SK-N-SH (cell line): ENCODE measurements around the gene UBE2E3.

ENCODE experiments used
- EP300 ChIP-seq, 2 experiments: IDR thresholded peaks; 2 replicates each; pipeline versions ENCODE4 v1.4.0 to v1.6.1; 2012; ENCODE audit warnings: borderline replicate concordance in 1 of 2, low read depth in 1 of 2, low read length in 1 of 2
- NFIC ChIP-seq: IDR thresholded peaks from 2 replicates; pipeline ENCODE4 v1.4.0; 2012; ENCODE audit warnings: borderline replicate concordance
- POLR2AphosphoS5 ChIP-seq: IDR thresholded peaks from 2 replicates; pipeline ENCODE4 v1.6.1; 2012; ENCODE audit warnings: low read depth, low read length
- RAD21 ChIP-seq: IDR thresholded peaks from 2 replicates; pipeline ENCODE4 v1.6.1; 2012; ENCODE audit warnings: mild to moderate bottlenecking, low read length
- SIN3A ChIP-seq: IDR thresholded peaks from 2 replicates; pipeline ENCODE4 v1.6.1; 2012; ENCODE audit warnings: low read depth, mild to moderate bottlenecking, low read length, moderate library complexity, borderline replicate concordance
- SMC3 ChIP-seq: IDR thresholded peaks from 2 replicates; pipeline ENCODE4 v1.6.1; 2012; ENCODE audit warnings: low read depth, low read length, improper control_type of control experiment
- TCF12 ChIP-seq: IDR thresholded peaks from 2 replicates; pipeline ENCODE4 v1.4.0; 2012
- TEAD4 ChIP-seq: IDR thresholded peaks from 2 replicates; pipeline ENCODE4 v1.4.0; 2012; ENCODE audit warnings: mild to moderate bottlenecking, borderline replicate concordance; ENCODE audit not compliant: insufficient read depth
- TF ChIP-seq, protein P1 (sequence below): IDR thresholded peaks from 2 replicates; pipeline ENCODE4 v1.6.1; 2012; ENCODE audit warnings: mild to moderate bottlenecking, low read depth, low read length, moderate library complexity
- TF ChIP-seq, protein P2 (sequence below): fragments of 200-600 bp; sonication (generic); IDR thresholded peaks from 2 replicates; pipeline ENCODE4 v1.6.1; 2017; ENCODE audit warnings: antibody characterized with exemption, mild to moderate bottlenecking, moderate library complexity
- TF ChIP-seq, protein P3 (sequence below): fragments of 150-350 bp; IDR thresholded peaks from 2 replicates; pipeline ENCODE4 v1.6.1; 2017; ENCODE audit warnings: antibody characterized with exemption, low read length, low read depth, borderline replicate concordance
- TF ChIP-seq, protein P4 (sequence below): IDR thresholded peaks from 2 replicates; pipeline ENCODE4 v1.4.0; 2012; ENCODE audit warnings: low read depth, borderline replicate concordance

DNA sequence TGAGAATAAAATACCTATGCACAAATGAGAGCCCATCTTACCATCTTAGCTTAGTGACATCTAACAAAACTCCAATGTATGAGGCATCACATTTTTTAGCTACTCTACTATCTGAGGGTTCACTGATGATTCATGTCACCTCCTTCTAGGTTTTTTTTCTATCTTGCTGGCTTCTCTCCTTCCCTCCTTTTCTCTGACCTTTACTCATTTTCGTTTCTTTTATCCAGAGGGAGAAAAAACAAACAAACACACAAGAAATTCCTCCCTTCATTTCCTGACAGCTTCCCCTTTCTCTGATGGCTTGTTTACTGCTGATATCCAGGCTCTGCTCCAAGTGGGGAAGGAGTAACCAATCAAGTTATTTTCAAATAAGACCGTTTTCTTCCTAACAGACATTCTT, 115.1 kb downstream of the UBE2E3 start:
- TF ChIP-seq TCF12 (no peak), EP300 (IDR thresholded peaks at IDR 0.05; ENCODE audit: borderline replicate concordance in 1 of 2, low read depth in 1 of 2, low read length in 1 of 2) (no peak), POLR2AphosphoS5 (no peak), NFIC (no peak), RAD21 (no peak), SIN3A (no peak), SMC3 (no peak), TEAD4 (no peak)
- TF ChIP-seq, protein P1, sequence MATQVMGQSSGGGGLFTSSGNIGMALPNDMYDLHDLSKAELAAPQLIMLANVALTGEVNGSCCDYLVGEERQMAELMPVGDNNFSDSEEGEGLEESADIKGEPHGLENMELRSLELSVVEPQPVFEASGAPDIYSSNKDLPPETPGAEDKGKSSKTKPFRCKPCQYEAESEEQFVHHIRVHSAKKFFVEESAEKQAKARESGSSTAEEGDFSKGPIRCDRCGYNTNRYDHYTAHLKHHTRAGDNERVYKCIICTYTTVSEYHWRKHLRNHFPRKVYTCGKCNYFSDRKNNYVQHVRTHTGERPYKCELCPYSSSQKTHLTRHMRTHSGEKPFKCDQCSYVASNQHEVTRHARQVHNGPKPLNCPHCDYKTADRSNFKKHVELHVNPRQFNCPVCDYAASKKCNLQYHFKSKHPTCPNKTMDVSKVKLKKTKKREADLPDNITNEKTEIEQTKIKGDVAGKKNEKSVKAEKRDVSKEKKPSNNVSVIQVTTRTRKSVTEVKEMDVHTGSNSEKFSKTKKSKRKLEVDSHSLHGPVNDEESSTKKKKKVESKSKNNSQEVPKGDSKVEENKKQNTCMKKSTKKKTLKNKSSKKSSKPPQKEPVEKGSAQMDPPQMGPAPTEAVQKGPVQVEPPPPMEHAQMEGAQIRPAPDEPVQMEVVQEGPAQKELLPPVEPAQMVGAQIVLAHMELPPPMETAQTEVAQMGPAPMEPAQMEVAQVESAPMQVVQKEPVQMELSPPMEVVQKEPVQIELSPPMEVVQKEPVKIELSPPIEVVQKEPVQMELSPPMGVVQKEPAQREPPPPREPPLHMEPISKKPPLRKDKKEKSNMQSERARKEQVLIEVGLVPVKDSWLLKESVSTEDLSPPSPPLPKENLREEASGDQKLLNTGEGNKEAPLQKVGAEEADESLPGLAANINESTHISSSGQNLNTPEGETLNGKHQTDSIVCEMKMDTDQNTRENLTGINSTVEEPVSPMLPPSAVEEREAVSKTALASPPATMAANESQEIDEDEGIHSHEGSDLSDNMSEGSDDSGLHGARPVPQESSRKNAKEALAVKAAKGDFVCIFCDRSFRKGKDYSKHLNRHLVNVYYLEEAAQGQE: no peak
- TF ChIP-seq, protein P2, sequence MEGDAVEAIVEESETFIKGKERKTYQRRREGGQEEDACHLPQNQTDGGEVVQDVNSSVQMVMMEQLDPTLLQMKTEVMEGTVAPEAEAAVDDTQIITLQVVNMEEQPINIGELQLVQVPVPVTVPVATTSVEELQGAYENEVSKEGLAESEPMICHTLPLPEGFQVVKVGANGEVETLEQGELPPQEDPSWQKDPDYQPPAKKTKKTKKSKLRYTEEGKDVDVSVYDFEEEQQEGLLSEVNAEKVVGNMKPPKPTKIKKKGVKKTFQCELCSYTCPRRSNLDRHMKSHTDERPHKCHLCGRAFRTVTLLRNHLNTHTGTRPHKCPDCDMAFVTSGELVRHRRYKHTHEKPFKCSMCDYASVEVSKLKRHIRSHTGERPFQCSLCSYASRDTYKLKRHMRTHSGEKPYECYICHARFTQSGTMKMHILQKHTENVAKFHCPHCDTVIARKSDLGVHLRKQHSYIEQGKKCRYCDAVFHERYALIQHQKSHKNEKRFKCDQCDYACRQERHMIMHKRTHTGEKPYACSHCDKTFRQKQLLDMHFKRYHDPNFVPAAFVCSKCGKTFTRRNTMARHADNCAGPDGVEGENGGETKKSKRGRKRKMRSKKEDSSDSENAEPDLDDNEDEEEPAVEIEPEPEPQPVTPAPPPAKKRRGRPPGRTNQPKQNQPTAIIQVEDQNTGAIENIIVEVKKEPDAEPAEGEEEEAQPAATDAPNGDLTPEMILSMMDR: no peak
- TF ChIP-seq, protein P3, sequence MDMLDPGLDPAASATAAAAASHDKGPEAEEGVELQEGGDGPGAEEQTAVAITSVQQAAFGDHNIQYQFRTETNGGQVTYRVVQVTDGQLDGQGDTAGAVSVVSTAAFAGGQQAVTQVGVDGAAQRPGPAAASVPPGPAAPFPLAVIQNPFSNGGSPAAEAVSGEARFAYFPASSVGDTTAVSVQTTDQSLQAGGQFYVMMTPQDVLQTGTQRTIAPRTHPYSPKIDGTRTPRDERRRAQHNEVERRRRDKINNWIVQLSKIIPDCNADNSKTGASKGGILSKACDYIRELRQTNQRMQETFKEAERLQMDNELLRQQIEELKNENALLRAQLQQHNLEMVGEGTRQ: no peak
- TF ChIP-seq, protein P4, sequence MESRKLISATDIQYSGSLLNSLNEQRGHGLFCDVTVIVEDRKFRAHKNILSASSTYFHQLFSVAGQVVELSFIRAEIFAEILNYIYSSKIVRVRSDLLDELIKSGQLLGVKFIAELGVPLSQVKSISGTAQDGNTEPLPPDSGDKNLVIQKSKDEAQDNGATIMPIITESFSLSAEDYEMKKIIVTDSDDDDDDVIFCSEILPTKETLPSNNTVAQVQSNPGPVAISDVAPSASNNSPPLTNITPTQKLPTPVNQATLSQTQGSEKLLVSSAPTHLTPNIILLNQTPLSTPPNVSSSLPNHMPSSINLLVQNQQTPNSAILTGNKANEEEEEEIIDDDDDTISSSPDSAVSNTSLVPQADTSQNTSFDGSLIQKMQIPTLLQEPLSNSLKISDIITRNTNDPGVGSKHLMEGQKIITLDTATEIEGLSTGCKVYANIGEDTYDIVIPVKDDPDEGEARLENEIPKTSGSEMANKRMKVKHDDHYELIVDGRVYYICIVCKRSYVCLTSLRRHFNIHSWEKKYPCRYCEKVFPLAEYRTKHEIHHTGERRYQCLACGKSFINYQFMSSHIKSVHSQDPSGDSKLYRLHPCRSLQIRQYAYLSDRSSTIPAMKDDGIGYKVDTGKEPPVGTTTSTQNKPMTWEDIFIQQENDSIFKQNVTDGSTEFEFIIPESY: no peak
